ENCODE results near the gene ZFAND3. TPM values are rescaled to one million over a fixed set of nuclear protein-coding genes. Genes with fewer than 3 reads are reported as not detected.
A peak's percentile ranks its signal among the peaks of the same experiment; 100 is the strongest.

Gene ZFAND3
- total RNA-seq, 1 donor from 2014 or later = 66.9 TPM

- DNase-seq (ENCODE audit: extremely low spot score, unreplicated experiment) = no peak
- Mint-ChIP-seq H3K36me3 (no peaks in the 10 kb centered on the region), H3K4me1 (ENCODE audit: unreplicated experiment) (peaks cover 25% of the 10 kb centered on the region), H3K27me3 (no peaks in the 10 kb centered on the region), H3K27ac (no peak overlapping the region), H3K9me3 (no peaks in the 10 kb centered on the region), H3K4me3 (no peak overlapping the region)
- TF ChIP-seq CTCF (conservative IDR thresholded peaks at IDR 0.05) = no peak
Observed at GRCh38 chr6:38168126-38168525, 348.6 kb downstream of the ZFAND3 start.

GRCh38 chr6:38168699-38169098 is 349.2 kb downstream of the ZFAND3 start:
- no peaks in the 10 kb centered on the region for H3K36me3 Mint-ChIP-seq
- no peak overlapping the region for H3K27ac Mint-ChIP-seq
- no peak for DNase-seq (ENCODE audit: extremely low spot score, unreplicated experiment)
- no peak for TF ChIP-seq CTCF (conservative IDR thresholded peaks at IDR 0.05)
- no peak overlapping the region for H3K4me3 Mint-ChIP-seq
- H3K27me3 Mint-ChIP-seq = no peaks in the 10 kb centered on the region
- H3K9me3 Mint-ChIP-seq = no peaks in the 10 kb centered on the region
- peaks cover 28% of the 10 kb centered on the region for H3K4me1 Mint-ChIP-seq (ENCODE audit: unreplicated experiment)

- peaks cover 28% of the 10 kb centered on the region for H3K4me1 Mint-ChIP-seq (ENCODE audit: unreplicated experiment)
- DNase-seq (ENCODE audit: extremely low spot score, unreplicated experiment) = no peak
- H3K4me3 Mint-ChIP-seq = peak overlapping the region; percentile 39
- peak; percentile 48 for TF ChIP-seq CTCF (conservative IDR thresholded peaks at IDR 0.05)
- peaks cover 3% of the 10 kb centered on the region for H3K36me3 Mint-ChIP-seq
- H3K9me3 Mint-ChIP-seq = no peaks in the 10 kb centered on the region
- H3K27ac Mint-ChIP-seq = peak overlapping the region; percentile 34
- H3K27me3 Mint-ChIP-seq = no peaks in the 10 kb centered on the region
Observed at GRCh38 chr6:38169221-38169976, 349.9 kb downstream of the ZFAND3 start.

GRCh38 chr6:38169977-38170526 is 350.5 kb downstream of the ZFAND3 start:
- peak overlapping the region; percentile 39 for H3K4me3 Mint-ChIP-seq
- peaks cover 31% of the 10 kb centered on the region for H3K4me1 Mint-ChIP-seq (ENCODE audit: unreplicated experiment)
- DNase-seq (ENCODE audit: extremely low spot score, unreplicated experiment) = no peak
- peak overlapping the region; percentile 34 for H3K27ac Mint-ChIP-seq
- no peaks in the 10 kb centered on the region for H3K9me3 Mint-ChIP-seq
- no peaks in the 10 kb centered on the region for H3K27me3 Mint-ChIP-seq
- peaks cover 3% of the 10 kb centered on the region for H3K36me3 Mint-ChIP-seq
- no peak for TF ChIP-seq CTCF (conservative IDR thresholded peaks at IDR 0.05)

GRCh38 chr6:38170666-38171355 is 351.3 kb downstream of the ZFAND3 start:
- no peak for TF ChIP-seq CTCF (conservative IDR thresholded peaks at IDR 0.05)
- H3K27me3 Mint-ChIP-seq = no peaks in the 10 kb centered on the region
- no peaks in the 10 kb centered on the region for H3K9me3 Mint-ChIP-seq
- no peak for DNase-seq (ENCODE audit: extremely low spot score, unreplicated experiment)
- H3K4me3 Mint-ChIP-seq = no peak overlapping the region
- H3K27ac Mint-ChIP-seq = peak overlapping the region; percentile 34
- peaks cover 3% of the 10 kb centered on the region for H3K36me3 Mint-ChIP-seq
- H3K4me1 Mint-ChIP-seq (ENCODE audit: unreplicated experiment) = peaks cover 28% of the 10 kb centered on the region

Data from type B pancreatic cell (in vitro differentiated cells).